Right lobe of liver (tissue), 6 donors: ENCODE results near the gene UBA3. TPM values are rescaled to one million over a fixed set of nuclear protein-coding genes. Genes with fewer than 3 reads are reported as not detected.

Source experiments
- ATAC-seq, 4 donors: fragments of 200-7000 bp; cut with Tn5 transposase; one replicate each; pipeline ENCODE4 v1.9.1; 2020; ENCODE audit warnings: mild to moderate bottlenecking in 4 of 4, moderate library complexity in 4 of 4
- DNase-seq, 3 donors: peaks; one replicate each; pipeline ENCODE4 v3.0.0-alpha.2; 2020
- H3K27ac ChIP-seq, 3 donors: fragments of 200-600 bp; one replicate each; pipeline ENCODE4 v1.8.0; 2022
- H3K27me3 ChIP-seq, 2 donors: fragments of 200-600 bp; one replicate each; pipeline ENCODE4 v1.8.0; 2022
- H3K36me3 ChIP-seq, 4 donors: fragments of 200-600 bp; sonication (generic) in 1 of 4; one replicate each; pipeline versions ENCODE4 v1.5.1 to v1.8.0; 2017 to 2022; ENCODE audit warnings: control low read depth in 1 of 4
- H3K4me1 ChIP-seq, 4 donors: fragments of 200-600 bp; sonication (generic) in 1 of 4; one replicate each; pipeline versions ENCODE4 v1.5.1 to v1.8.0; 2017 to 2022; ENCODE audit warnings: control low read depth in 1 of 4
- H3K4me3 ChIP-seq, 3 donors: fragments of 200-600 bp; one replicate each; pipeline ENCODE4 v1.8.0; 2022
- H3K9me3 ChIP-seq, 4 donors: fragments of 200-600 bp; sonication (generic) in 1 of 4; one replicate each; pipeline versions ENCODE4 v1.5.1 to v1.8.0; 2017 to 2022; ENCODE audit warnings: control low read depth in 1 of 4
- CTCF ChIP-seq, 4 donors: fragments of 200-600 bp in 3 of 4; fragments of 450-650 bp in 1 of 4; IDR thresholded peaks; one replicate each; pipeline versions ENCODE4 v1.5.1 to v1.8.0; 2016 to 2022; ENCODE audit warnings: antibody characterized with exemption in 4 of 4, mild to moderate bottlenecking in 2 of 4
- POLR2A ChIP-seq: fragments of 450-650 bp; IDR thresholded peaks from one replicate; pipeline ENCODE4 v1.6.1; 2017; ENCODE audit warnings: antibody characterized with exemption, mild to moderate bottlenecking
- WGBS: methylation state at CpG from one replicate; pipeline ENCODE4 v1.1.6; 2018; ENCODE audit warnings: low coverage, low lambda C conversion rate; ENCODE audit not compliant: insufficient coverage; ENCODE audit errors: missing lambda C conversion rate; 5-methylcytosine and 5-hydroxymethylcytosine counted together
- intact Hi-C, 2 donors: fragments of 100-400 bp; cut with DNase I; formaldehyde crosslinking; loops; one replicate each; pipeline versions ENCODE4 v1.11.2 to v1.14.1; 2022
- total RNA-seq, 6 experiments: library from RNA; depleted of rRNA in 2 of 6; stranded (reverse); fragments of >200 nt in 2 of 6; fragmentation: NEBNext Ultra II Directional in 3 of 6; extraction: Animal tissue kit (Norgen Biotek cat#: 25700) in 3 of 6; gene quantifications; one replicate each; pipeline versions ENCODE4 v1.1.0 to v1.2.4, GENCODE V29; 2016 to 2023
- donor health status: DM: no; HTN: yes; CAD: no.
- donor health status: DM: no; HTN: no; CAD: no.
- donor health status: DM: no; HTN: no; CAD: no.
- donor health status: DM: no; HTN: yes; CAD: no.
- donor health status: DM: no; HTN: yes; CAD: no.

UBA3 gene
- total RNA-seq, 6 experiments from 2014 or later: 17.2 to 27.3 (median 20.3) TPM

GRCh38 chr3:69107841-69108240 lies 27.7 kb upstream of the UBA3 start:
- Histone ChIP-seq H3K27ac (no peak overlapping the region), H3K36me3 (peaks cover 0 to 29% (median 2%) of the 10 kb centered on the region in 4 donors), H3K27me3 (no peaks in the 10 kb centered on the region), H3K4me3 (no peak overlapping the region), H3K4me1 (no peaks in the 10 kb centered on the region), H3K9me3 (no peaks in the 10 kb centered on the region)
- TF ChIP-seq CTCF (IDR thresholded peaks at IDR 0.05) (no peak), POLR2A (no peak)
- intact Hi-C loops: no loop called here
- WGBS: 75% methylated on average over 5 of the region's 5 CpGs
- ATAC-seq (no peak), DNase-seq (no peak)

GRCh38 chr3:69105320-69105719 lies 25.2 kb upstream of the UBA3 start:
- intact Hi-C loops: no loop called here
- Histone ChIP-seq H3K27me3 (no peaks in the 10 kb centered on the region), H3K27ac (no peak overlapping the region), H3K36me3 (peaks cover 0 to 43% (median 4%) of the 10 kb centered on the region in 4 donors), H3K4me1 (peaks cover 0 to 2% (median 0%) of the 10 kb centered on the region in 4 donors), H3K4me3 (no peak overlapping the region), H3K9me3 (no peaks in the 10 kb centered on the region)
- ATAC-seq: peak in 1 of 4 donors; percentile 16
- no peak for DNase-seq
- TF ChIP-seq CTCF (IDR thresholded peaks at IDR 0.05) (no peak), POLR2A (no peak)
- WGBS: 46% methylated on average over 3 of the region's 3 CpGs

GRCh38 chr3:69104586-69104985 lies 24.4 kb upstream of the UBA3 start:
- intact Hi-C loops: no loop called here
- H3K27me3 ChIP-seq: no peaks in the 10 kb centered on the region
- no peak for DNase-seq
- 77% methylated on average over 6 of the region's 8 CpGs for WGBS
- H3K4me3 ChIP-seq: no peak overlapping the region
- H3K27ac ChIP-seq: no peak overlapping the region
- ATAC-seq: no peak
- no peaks in the 10 kb centered on the region for H3K9me3 ChIP-seq
- H3K4me1 ChIP-seq: peaks cover 0 to 4% (median 0%) of the 10 kb centered on the region in 4 donors
- peaks cover 0 to 47% (median 4%) of the 10 kb centered on the region in 4 donors for H3K36me3 ChIP-seq
- no peak for TF ChIP-seq POLR2A
- no peak for TF ChIP-seq CTCF (IDR thresholded peaks at IDR 0.05)

GRCh38 chr3:69103123-69103522 lies 23.0 kb upstream of the UBA3 start:
- intact Hi-C loops: no loop called here
- Histone ChIP-seq H3K9me3 (no peaks in the 10 kb centered on the region), H3K27ac (no peak overlapping the region), H3K27me3 (no peaks in the 10 kb centered on the region), H3K4me3 (no peak overlapping the region), H3K36me3 (peaks cover 0 to 47% (median 4%) of the 10 kb centered on the region in 4 donors), H3K4me1 (peaks cover 0 to 4% (median 0%) of the 10 kb centered on the region in 4 donors)
- DNase-seq (no peak), ATAC-seq (no peak)
- 89% methylated on average over 3 of the region's 3 CpGs for WGBS
- TF ChIP-seq POLR2A (no peak), CTCF (IDR thresholded peaks at IDR 0.05) (no peak)

GRCh38 chr3:69102384-69102783 lies 22.2 kb upstream of the UBA3 start:
- WGBS: 95% methylated on average over 2 of the region's 4 CpGs
- no peak overlapping the region for H3K4me3 ChIP-seq
- no peaks in the 10 kb centered on the region for H3K27me3 ChIP-seq
- no peaks in the 10 kb centered on the region for H3K9me3 ChIP-seq
- intact Hi-C loops: no loop called here
- H3K27ac ChIP-seq: no peak overlapping the region
- H3K4me1 ChIP-seq: peaks cover 0 to 4% (median 0%) of the 10 kb centered on the region in 4 donors
- TF ChIP-seq CTCF (IDR thresholded peaks at IDR 0.05): no peak
- DNase-seq: no peak
- peaks cover 0 to 47% (median 4%) of the 10 kb centered on the region in 4 donors for H3K36me3 ChIP-seq
- ATAC-seq: no peak
